IMR-90 (cell line): ENCODE measurements around the gene GCK. TPM values are rescaled to one million over a fixed set of nuclear protein-coding genes. Genes with fewer than 3 reads are reported as not detected.

Experiments used
- ATAC-seq: fragments of 200-7000 bp; cut with Tn5 transposase; 2 replicates; pipeline ENCODE4 v1.9.1; 2020; ENCODE audit warnings: low read depth, mild to moderate bottlenecking, moderate library complexity
- BruUV-seq: library from RNA; stranded (reverse); fragments of 400-500 nt; replicated peaks from 2 replicates; lab custom pipeline; 2021; lab: Mats Ljungman, UMichigan
- CTCF ChIA-PET: fragments of 300-600 bp; formaldehyde crosslinking; extraction: SDS; loops from one replicate; lab custom pipeline; 2021; ENCODE audit warnings: antibody characterized with exemption; lab: Yijun Ruan, JAX
- POLR2A ChIA-PET: fragments of 300-600 bp; sonication (Branson Sonifier 250); formaldehyde crosslinking; loops from one replicate; lab custom pipeline; 2022; ENCODE audit warnings: antibody characterized with exemption; ENCODE audit not compliant: unreplicated experiment; lab: Charles Lee
- DNase-seq: peaks from one replicate; pipeline ENCODE4 v3.0.0; 2013
- H2AFZ ChIP-seq: replicated peaks from 2 replicates; pipeline ENCODE3; 2013; ENCODE audit warnings: low read length, mild to moderate bottlenecking; ENCODE audit not compliant: poor library complexity
- H2AK5ac ChIP-seq: 2 replicates; pipeline ENCODE4 v1.6.1; 2013; ENCODE audit warnings: low read depth, low read length, inconsistent platforms
- H2AK9ac ChIP-seq: replicated peaks from 2 replicates; pipeline ENCODE3; 2013; ENCODE audit warnings: mild to moderate bottlenecking, low read depth, low read length, moderate library complexity; ENCODE audit not compliant: poor library complexity
- H2BK120ac ChIP-seq: 2 replicates; pipeline ENCODE4 v1.6.1; 2013; ENCODE audit warnings: low read depth, low read length, inconsistent platforms
- H2BK15ac ChIP-seq: 3 replicates; pipeline ENCODE4 v1.6.1; 2013; ENCODE audit warnings: low read depth, low read length, inconsistent platforms
- H2BK20ac ChIP-seq: 2 replicates; pipeline ENCODE4 v1.6.1; 2013; ENCODE audit warnings: low read depth, mild to moderate bottlenecking, inconsistent platforms, low read length, moderate library complexity
- H2BK5ac ChIP-seq: 2 replicates; pipeline ENCODE4 v1.6.1; 2013; ENCODE audit warnings: mild to moderate bottlenecking, low read depth, low read length, inconsistent platforms; ENCODE audit not compliant: poor library complexity, severe bottlenecking
- H3K14ac ChIP-seq: replicated peaks from 2 replicates; pipeline ENCODE4 v1.6.1; 2013; ENCODE audit warnings: low read depth, low read length, inconsistent platforms
- H3K18ac ChIP-seq: 2 replicates; pipeline ENCODE4 v1.6.1; 2013; ENCODE audit warnings: low read depth, low read length, control low read depth
- H3K23ac ChIP-seq: 2 replicates; pipeline ENCODE4 v1.6.1; 2013; ENCODE audit warnings: low read depth, low read length, inconsistent platforms
- H3K27ac ChIP-seq: 2 replicates; pipeline ENCODE4 v1.5.1; 2013; ENCODE audit warnings: mild to moderate bottlenecking, control low read depth, low read length; ENCODE audit not compliant: insufficient read depth
- H3K27me3 ChIP-seq: 2 replicates; pipeline ENCODE4 v1.6.1; 2013; ENCODE audit warnings: low read length; ENCODE audit not compliant: control insufficient read depth, insufficient read depth
- H3K36me3 ChIP-seq: 2 replicates; pipeline ENCODE4 v1.6.1; 2013; ENCODE audit warnings: low read length, mixed read lengths; ENCODE audit not compliant: control insufficient read depth, insufficient read depth
- H3K4ac ChIP-seq: 2 replicates; pipeline ENCODE4 v1.6.1; 2013; ENCODE audit warnings: low read depth, low read length, inconsistent platforms
- H3K4me1 ChIP-seq: 2 replicates; pipeline ENCODE4 v1.6.1; 2013; ENCODE audit warnings: low read length, mixed read lengths; ENCODE audit not compliant: control insufficient read depth, insufficient read depth
- H3K4me2 ChIP-seq: 2 replicates; pipeline ENCODE4 v1.6.1; 2013; ENCODE audit warnings: low read depth, mild to moderate bottlenecking, control low read depth, low read length, moderate library complexity
- H3K4me3 ChIP-seq: 2 replicates; pipeline ENCODE4 v1.5.1; 2013; ENCODE audit warnings: low read depth, mild to moderate bottlenecking, control low read depth, low read length, moderate library complexity; ENCODE audit not compliant: insufficient read depth
- H3K56ac ChIP-seq: 2 replicates; pipeline ENCODE4 v1.6.1; 2013; ENCODE audit warnings: low read length, inconsistent platforms; ENCODE audit not compliant: insufficient read depth; ENCODE audit errors: extremely low read depth
- H3K79me1 ChIP-seq, 2 experiments: 2 replicates each; pipeline ENCODE4 v1.6.1; 2013; ENCODE audit warnings: low read length in 2 of 2, inconsistent platforms in 1 of 2, low read depth in 1 of 2
- H3K9ac ChIP-seq: 2 replicates; pipeline ENCODE4 v1.6.1; 2013; ENCODE audit warnings: low read depth, low read length, control low read depth
- H3K9me1 ChIP-seq: 2 replicates; pipeline ENCODE4 v1.6.1; 2013; ENCODE audit warnings: low read length, inconsistent platforms; ENCODE audit not compliant: insufficient read depth
- H3K9me3 ChIP-seq: 2 replicates; pipeline ENCODE4 v1.6.1; 2013; ENCODE audit warnings: low read length; ENCODE audit not compliant: control insufficient read depth, insufficient read depth
- H4K20me1 ChIP-seq: 2 replicates; pipeline ENCODE4 v1.6.1; 2013; ENCODE audit warnings: low read length, inconsistent platforms; ENCODE audit not compliant: insufficient read depth
- H4K5ac ChIP-seq: 2 replicates; pipeline ENCODE4 v1.6.1; 2013; ENCODE audit warnings: mild to moderate bottlenecking, low read depth, low read length, control low read depth
- H4K8ac ChIP-seq, 2 experiments: 2 replicates each; pipeline ENCODE4 v1.6.1; 2013; ENCODE audit warnings: low read depth in 2 of 2, low read length in 2 of 2, control low read depth in 1 of 2, inconsistent platforms in 1 of 2
- H4K91ac ChIP-seq: 2 replicates; pipeline ENCODE4 v1.6.1; 2013; ENCODE audit warnings: low read depth, low read length, inconsistent platforms; ENCODE audit not compliant: insufficient read depth
- BHLHE40 ChIP-seq: fragments of 150-350 bp; IDR thresholded peaks from 2 replicates; pipeline ENCODE4 v1.6.1; 2016; ENCODE audit warnings: mild to moderate bottlenecking, low read depth, low read length
- CEBPB ChIP-seq: IDR thresholded peaks from 2 replicates; pipeline ENCODE4 v1.6.1; 2012; ENCODE audit warnings: low read depth, low read length, improper control_type of control experiment
- CHD1 ChIP-seq: IDR thresholded peaks from 2 replicates; pipeline ENCODE4 v1.6.1; 2012; ENCODE audit warnings: low read depth, low read length, improper control_type of control experiment
- MAFK ChIP-seq: IDR thresholded peaks from 2 replicates; pipeline ENCODE4 v1.6.1; 2012; ENCODE audit warnings: low read depth, low read length, improper control_type of control experiment
- MAZ ChIP-seq: IDR thresholded peaks from 2 replicates; pipeline ENCODE4 v1.6.1; 2012; ENCODE audit warnings: low read depth, mild to moderate bottlenecking, low read length, improper control_type of control experiment, moderate library complexity, borderline replicate concordance
- NFE2L2 ChIP-seq: fragments of 150-350 bp; IDR thresholded peaks from 2 replicates; pipeline ENCODE4 v1.6.1; 2016; ENCODE audit warnings: low read depth, mild to moderate bottlenecking, low read length
- POLR2A ChIP-seq: IDR thresholded peaks from 2 replicates; pipeline ENCODE4 v1.6.1; 2012; ENCODE audit warnings: mild to moderate bottlenecking, low read depth, low read length
- RAD21 ChIP-seq: IDR thresholded peaks from 2 replicates; pipeline ENCODE4 v1.6.1; 2012; ENCODE audit warnings: low read length, improper control_type of control experiment
- RCOR1 ChIP-seq: IDR thresholded peaks from 2 replicates; pipeline ENCODE4 v1.6.1; 2012; ENCODE audit warnings: mild to moderate bottlenecking, low read length, improper control_type of control experiment; ENCODE audit not compliant: insufficient replicate concordance
- SMC3 ChIP-seq: fragments of 150-350 bp; IDR thresholded peaks from 2 replicates; pipeline ENCODE4 v1.6.1; 2016; ENCODE audit warnings: low read depth, mild to moderate bottlenecking, antibody characterized with exemption, low read length, moderate library complexity
- WGBS, 2 experiments: methylation state at CpG; one replicate each; pipeline versions ENCODE4 v1.1.5 to v1.1.7; 2013; ENCODE audit warnings: missing lambda C conversion rate in 2 of 2; ENCODE audit not compliant: insufficient read length in 1 of 2; ENCODE audit errors: extremely low coverage in 2 of 2; 5-methylcytosine and 5-hydroxymethylcytosine counted together
- dilution Hi-C: fragments of 300-500 bp; cut with HindIII; formaldehyde crosslinking; loops from one replicate; pipeline ENCODE4 v1.14.3; 2018; ENCODE audit warnings: low sequenced_read_pairs; ENCODE audit not compliant: unreplicated experiment
- in situ Hi-C: fragments of 300-500 bp; cut with MboI; formaldehyde crosslinking; loops from 3 replicates; pipeline ENCODE4 v1.14.3; 2019; ENCODE audit warnings: low sequenced_read_pairs, inconsistent platforms, mixed read lengths
- intact Hi-C: fragments of 100-400 bp; cut with micrococcal nuclease; formaldehyde crosslinking; loops from 2 replicates; pipeline ENCODE4 v1.10.0; 2022
- polyA plus RNA-seq, 3 experiments: library from polyadenylated mRNA; depleted of rRNA; stranded (reverse); fragments of >200 nt; gene quantifications; 2 replicates each; pipeline ENCODE4 v1.2.3, GENCODE V29; 2012; ENCODE audit warnings: low replicate concordance in 1 of 3
- total RNA-seq: library from RNA; depleted of rRNA; stranded (reverse); fragments of >200 nt; gene quantifications from 2 replicates; pipeline ENCODE4 v1.2.3, GENCODE V29; 2012
- TF ChIP-seq, protein P1 (sequence below): conservative IDR thresholded peaks from 2 replicates; pipeline ENCODE4 v1.5.1; 2012; ENCODE audit warnings: mild to moderate bottlenecking, low read depth, low read length, improper control_type of control experiment
- TF ChIP-seq, protein P2 (sequence below): fragments of 150-350 bp; IDR thresholded peaks from 2 replicates; pipeline ENCODE4 v1.6.1; 2016; ENCODE audit warnings: low read depth, mild to moderate bottlenecking, low read length, moderate library complexity, borderline replicate concordance
- TF ChIP-seq, protein P3 (sequence below): fragments of 150-350 bp; IDR thresholded peaks from 2 replicates; pipeline ENCODE4 v1.6.1; 2017; ENCODE audit warnings: mild to moderate bottlenecking, antibody characterized with exemption, low read length, low read depth

Gene GCK
- total and polyA plus RNA-seq, 2 of the 4 experiments (the other 2 are of a cell fraction) = 0.14 to 0.18 TPM

DNA sequence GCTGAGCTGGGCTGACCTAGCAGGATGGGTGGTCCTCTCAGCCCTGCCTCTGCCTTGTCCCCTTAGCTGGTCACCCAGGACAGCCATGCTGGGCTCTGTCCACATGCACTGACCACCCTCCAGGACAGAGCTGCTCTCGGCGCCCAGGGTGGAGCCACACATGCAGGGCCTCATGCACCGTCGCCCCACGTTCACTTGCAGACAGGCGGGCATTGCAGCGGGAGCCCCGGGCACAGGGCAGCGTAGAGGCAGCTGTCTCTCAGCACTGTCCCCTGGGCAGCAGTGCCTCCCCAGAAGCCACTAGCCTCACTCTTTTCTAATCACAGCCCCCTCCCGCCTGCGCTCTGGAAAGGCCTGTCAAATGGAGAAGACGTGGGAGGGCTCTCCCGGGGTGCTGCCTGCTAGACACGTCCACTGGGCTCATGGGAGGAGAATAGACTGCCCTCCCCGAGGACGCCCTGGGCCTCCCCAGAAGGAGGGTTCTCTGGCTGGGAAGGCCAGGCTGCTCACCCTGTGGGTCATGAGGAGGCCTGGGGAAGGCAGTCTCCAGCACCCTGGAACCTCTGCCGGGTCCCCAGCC is 49.0 kb upstream of the GCK start:
- in situ Hi-C loops = no loop called here
- no peak overlapping the region for H3K18ac ChIP-seq
- H2BK15ac ChIP-seq = no peak overlapping the region

More for the DNA sequence above, 49.0 kb upstream of the GCK start:
- no peaks in the 10 kb centered on the region for H3K9me1 ChIP-seq
- WGBS, 2 experiments = 85% methylated on average over 9 of the region's 17 CpGs; no CpG with 5 or more reads in 1 of the 2 experiments
- ATAC-seq (no peak), DNase-seq (no peak)
- no peak overlapping the region for H2AK9ac ChIP-seq
- H3K27me3 ChIP-seq = peaks cover 22% of the 10 kb centered on the region
- H2AFZ ChIP-seq = no peak overlapping the region
- no peak overlapping the region for H3K27ac ChIP-seq
- no peaks in the 10 kb centered on the region for H3K9me3 ChIP-seq
- no peak overlapping the region for H3K56ac ChIP-seq
- H2BK20ac ChIP-seq = no peak overlapping the region
- no peaks in the 10 kb centered on the region for H3K36me3 ChIP-seq
- H4K5ac ChIP-seq = no peak overlapping the region
- H2BK5ac ChIP-seq = no peak overlapping the region
- CTCF ChIA-PET = no interaction called here
- no peak overlapping the region for H2BK120ac ChIP-seq
- H4K8ac ChIP-seq = no peak overlapping the region
- H3K79me1 ChIP-seq = no peaks in the 10 kb centered on the region
- H2AK5ac ChIP-seq = no peak overlapping the region
- no peak overlapping the region for H3K4me3 ChIP-seq
- intact Hi-C loops (no loop called here), dilution Hi-C loops (no loop called here)
- no peaks in the 10 kb centered on the region for H3K4me1 ChIP-seq
- H4K20me1 ChIP-seq = no peaks in the 10 kb centered on the region
- H3K23ac ChIP-seq = no peak overlapping the region
- TF ChIP-seq MAZ = no peak
- TF ChIP-seq, protein P1, sequence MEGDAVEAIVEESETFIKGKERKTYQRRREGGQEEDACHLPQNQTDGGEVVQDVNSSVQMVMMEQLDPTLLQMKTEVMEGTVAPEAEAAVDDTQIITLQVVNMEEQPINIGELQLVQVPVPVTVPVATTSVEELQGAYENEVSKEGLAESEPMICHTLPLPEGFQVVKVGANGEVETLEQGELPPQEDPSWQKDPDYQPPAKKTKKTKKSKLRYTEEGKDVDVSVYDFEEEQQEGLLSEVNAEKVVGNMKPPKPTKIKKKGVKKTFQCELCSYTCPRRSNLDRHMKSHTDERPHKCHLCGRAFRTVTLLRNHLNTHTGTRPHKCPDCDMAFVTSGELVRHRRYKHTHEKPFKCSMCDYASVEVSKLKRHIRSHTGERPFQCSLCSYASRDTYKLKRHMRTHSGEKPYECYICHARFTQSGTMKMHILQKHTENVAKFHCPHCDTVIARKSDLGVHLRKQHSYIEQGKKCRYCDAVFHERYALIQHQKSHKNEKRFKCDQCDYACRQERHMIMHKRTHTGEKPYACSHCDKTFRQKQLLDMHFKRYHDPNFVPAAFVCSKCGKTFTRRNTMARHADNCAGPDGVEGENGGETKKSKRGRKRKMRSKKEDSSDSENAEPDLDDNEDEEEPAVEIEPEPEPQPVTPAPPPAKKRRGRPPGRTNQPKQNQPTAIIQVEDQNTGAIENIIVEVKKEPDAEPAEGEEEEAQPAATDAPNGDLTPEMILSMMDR = no peak
- TF ChIP-seq CEBPB = no peak
- no peak for TF ChIP-seq CHD1
- TF ChIP-seq NFE2L2 = no peak
- no peak for TF ChIP-seq SMC3
- no peak for TF ChIP-seq BHLHE40
- TF ChIP-seq MAFK = no peak
- TF ChIP-seq POLR2A = no peak
- TF ChIP-seq, protein P2, sequence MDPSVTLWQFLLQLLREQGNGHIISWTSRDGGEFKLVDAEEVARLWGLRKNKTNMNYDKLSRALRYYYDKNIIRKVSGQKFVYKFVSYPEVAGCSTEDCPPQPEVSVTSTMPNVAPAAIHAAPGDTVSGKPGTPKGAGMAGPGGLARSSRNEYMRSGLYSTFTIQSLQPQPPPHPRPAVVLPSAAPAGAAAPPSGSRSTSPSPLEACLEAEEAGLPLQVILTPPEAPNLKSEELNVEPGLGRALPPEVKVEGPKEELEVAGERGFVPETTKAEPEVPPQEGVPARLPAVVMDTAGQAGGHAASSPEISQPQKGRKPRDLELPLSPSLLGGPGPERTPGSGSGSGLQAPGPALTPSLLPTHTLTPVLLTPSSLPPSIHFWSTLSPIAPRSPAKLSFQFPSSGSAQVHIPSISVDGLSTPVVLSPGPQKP = no peak
- no peak for TF ChIP-seq RAD21
- TF ChIP-seq, protein P3, sequence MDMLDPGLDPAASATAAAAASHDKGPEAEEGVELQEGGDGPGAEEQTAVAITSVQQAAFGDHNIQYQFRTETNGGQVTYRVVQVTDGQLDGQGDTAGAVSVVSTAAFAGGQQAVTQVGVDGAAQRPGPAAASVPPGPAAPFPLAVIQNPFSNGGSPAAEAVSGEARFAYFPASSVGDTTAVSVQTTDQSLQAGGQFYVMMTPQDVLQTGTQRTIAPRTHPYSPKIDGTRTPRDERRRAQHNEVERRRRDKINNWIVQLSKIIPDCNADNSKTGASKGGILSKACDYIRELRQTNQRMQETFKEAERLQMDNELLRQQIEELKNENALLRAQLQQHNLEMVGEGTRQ = no peak
- no peak for TF ChIP-seq RCOR1
- H3K4ac ChIP-seq = no peak overlapping the region
- no TSS peak for BruUV-seq
- no peak overlapping the region for H3K4me2 ChIP-seq
- POLR2A ChIA-PET = no interaction called here
- no peak overlapping the region for H3K14ac ChIP-seq
- H3K9ac ChIP-seq = no peak overlapping the region
- H4K91ac ChIP-seq = no peak overlapping the region
